HepG2 (cell line): Measurements from ENCODE around the gene B3GNT9. TPM values are rescaled to one million over a fixed set of nuclear protein-coding genes. Genes with fewer than 3 reads are reported as not detected.
A peak's percentile ranks its signal among the peaks of the same experiment; 100 is the strongest.

ENCODE experiments used
- AGO2 ChIP-seq: fragments of 200-400 bp; formaldehyde crosslinking; optimal IDR thresholded peaks from 2 replicates; pipeline ENCODE3; 2017; ENCODE audit warnings: mild to moderate bottlenecking, low read depth, low read length, moderate library complexity
- CAMTA2 ChIP-seq: sonication (generic); formaldehyde crosslinking; IDR thresholded peaks from 2 replicates; pipeline ENCODE4 v1.4.0; 2020; ENCODE audit warnings: mild to moderate bottlenecking, missing genetic modification reagents, borderline replicate concordance
- DDIT3 ChIP-seq: sonication (generic); formaldehyde crosslinking; IDR thresholded peaks from 2 replicates; pipeline ENCODE4 v1.4.0; 2020; ENCODE audit warnings: mild to moderate bottlenecking, missing genetic modification reagents
- HOXA5 ChIP-seq: sonication (generic); formaldehyde crosslinking; IDR thresholded peaks from 2 replicates; pipeline ENCODE4 v1.4.0; 2020; ENCODE audit warnings: missing genetic modification reagents
- MEIS1 ChIP-seq: sonication (generic); formaldehyde crosslinking; IDR thresholded peaks from 2 replicates; pipeline ENCODE4 v1.9.0; 2021; ENCODE audit warnings: mild to moderate bottlenecking, missing genetic modification reagents, moderate library complexity, borderline replicate concordance
- MTERF4 ChIP-seq: sonication (generic); formaldehyde crosslinking; IDR thresholded peaks from 2 replicates; pipeline ENCODE4 v1.8.0; 2023; ENCODE audit warnings: mild to moderate bottlenecking, missing genetic modification reagents
- MZF1 ChIP-seq: sonication (generic); formaldehyde crosslinking; IDR thresholded peaks from 2 replicates; pipeline ENCODE4 v1.8.1; 2023; ENCODE audit warnings: mild to moderate bottlenecking, missing genetic modification reagents, borderline replicate concordance
- NFIB ChIP-seq: sonication (generic); formaldehyde crosslinking; IDR thresholded peaks from 2 replicates; pipeline ENCODE4 v1.9.0; 2021; ENCODE audit warnings: missing genetic modification reagents, mild to moderate bottlenecking, borderline replicate concordance
- NONO ChIP-seq, 2 experiments: fragments of 450-650 bp in 1 of 2; sonication (generic) in 1 of 2; formaldehyde crosslinking in 1 of 2; IDR thresholded peaks in 1 of 2; conservative IDR thresholded peaks in 1 of 2; 2 replicates each; pipeline versions ENCODE4 v1.6.1 to v1.8.0; 2017 to 2022; ENCODE audit warnings: mild to moderate bottlenecking in 1 of 2, missing genetic modification reagents in 1 of 2, moderate library complexity in 1 of 2
- POGZ ChIP-seq: sonication (generic); formaldehyde crosslinking; IDR thresholded peaks from 2 replicates; pipeline ENCODE4 v1.4.0; 2020; ENCODE audit warnings: mild to moderate bottlenecking, missing genetic modification reagents
- PPARG ChIP-seq: conservative IDR thresholded peaks from 2 replicates; pipeline ENCODE4 v1.6.1; 2016; ENCODE audit warnings: missing biosample characterization, missing genetic modification reagents
- RXRA ChIP-seq: sonication (generic); formaldehyde crosslinking; IDR thresholded peaks from 2 replicates; pipeline ENCODE4 v1.5.1; 2020; ENCODE audit warnings: missing genetic modification reagents
- SMARCC2 ChIP-seq: fragments of 450-650 bp; IDR thresholded peaks from 2 replicates; pipeline ENCODE4 v1.6.1; 2017; ENCODE audit warnings: antibody characterized with exemption, mild to moderate bottlenecking
- SNAPC2 ChIP-seq: sonication (generic); formaldehyde crosslinking; IDR thresholded peaks from 2 replicates; pipeline ENCODE4 v1.8.1; 2022; ENCODE audit warnings: mild to moderate bottlenecking, missing genetic modification reagents
- SRSF1 ChIP-seq: fragments of 200-400 bp; formaldehyde crosslinking; optimal IDR thresholded peaks from 2 replicates; pipeline ENCODE3; 2017; ENCODE audit warnings: mild to moderate bottlenecking, low read depth, low read length, moderate library complexity
- THAP11 ChIP-seq: IDR thresholded peaks from 2 replicates; pipeline ENCODE4 v1.6.1; 2016; ENCODE audit warnings: missing biosample characterization, missing genetic modification reagents
- ZBTB49 ChIP-seq: sonication (generic); formaldehyde crosslinking; IDR thresholded peaks from 2 replicates; pipeline ENCODE4 v1.4.0; 2020; ENCODE audit warnings: missing genetic modification reagents, borderline replicate concordance
- ZC3H13 ChIP-seq: sonication (generic); formaldehyde crosslinking; IDR thresholded peaks from 2 replicates; pipeline ENCODE4 v1.8.1; 2023; ENCODE audit warnings: mild to moderate bottlenecking, missing genetic modification reagents, moderate library complexity
- ZFX ChIP-seq: sonication (generic); formaldehyde crosslinking; IDR thresholded peaks from 2 replicates; pipeline ENCODE4 v1.4.0; 2020; ENCODE audit warnings: mild to moderate bottlenecking, low read depth, missing genetic modification reagents, moderate library complexity
- ZNF350 ChIP-seq: sonication (generic); formaldehyde crosslinking; IDR thresholded peaks from 2 replicates; pipeline ENCODE4 v1.4.0; 2020; ENCODE audit warnings: mild to moderate bottlenecking, low read depth, missing genetic modification reagents, borderline replicate concordance
- ZNF383 ChIP-seq: sonication (generic); formaldehyde crosslinking; IDR thresholded peaks from 2 replicates; pipeline ENCODE4 v1.4.0; 2020; ENCODE audit warnings: missing genetic modification reagents, mild to moderate bottlenecking, borderline replicate concordance
- ZNF484 ChIP-seq: sonication (generic); formaldehyde crosslinking; IDR thresholded peaks from 2 replicates; pipeline ENCODE4 v1.5.1; 2020; ENCODE audit warnings: mild to moderate bottlenecking, low read depth, missing genetic modification reagents, borderline replicate concordance
- ZNF660 ChIP-seq: sonication (generic); formaldehyde crosslinking; IDR thresholded peaks from 2 replicates; pipeline ENCODE4 v1.5.1; 2020; ENCODE audit warnings: mild to moderate bottlenecking, low read depth, missing genetic modification reagents, borderline replicate concordance
- ZNF740 ChIP-seq: sonication (generic); formaldehyde crosslinking; IDR thresholded peaks from 2 replicates; pipeline ENCODE4 v1.4.0; 2020; ENCODE audit warnings: missing genetic modification reagents
- ZNF781 ChIP-seq: sonication (generic); formaldehyde crosslinking; IDR thresholded peaks from 2 replicates; pipeline ENCODE4 v1.5.1; 2020; ENCODE audit warnings: borderline replicate concordance, mild to moderate bottlenecking, missing genetic modification reagents; ENCODE audit errors: not compliant biosample characterization
- ZSCAN29 ChIP-seq: sonication (generic); formaldehyde crosslinking; conservative IDR thresholded peaks from 2 replicates; pipeline ENCODE4 v1.4.0; 2020; ENCODE audit warnings: mild to moderate bottlenecking, missing genetic modification reagents
- polyA plus RNA-seq, 8 experiments: library from polyadenylated mRNA; depleted of rRNA in 3 of 8; stranded (reverse) in 7 of 8; unstranded in 1 of 8; fragments of >200 nt; fragmentation: Illumina TruSeq in 4 of 8; extraction: Trizol in 4 of 8; gene quantifications; 2 replicates each; pipeline versions ENCODE4 v1.2.1 to v1.2.3, GENCODE V29; 2011 to 2016; ENCODE audit warnings: low read depth in 4 of 8, missing spikeins in 1 of 8, mixed read lengths in 1 of 8; ENCODE audit not compliant: insufficient read depth in 1 of 8
- total RNA-seq, 5 experiments: library from RNA; depleted of rRNA; stranded (reverse); fragments of >200 nt; fragmentation: Illumina TruSeq; extraction: Trizol; gene quantifications; 2 replicates each; pipeline ENCODE4 v1.2.3, GENCODE V29; 2016; ENCODE audit warnings: low read depth in 1 of 5

The B3GNT9 gene
- total and polyA plus RNA-seq, 2 of the 13 experiments (the other 11 are each of a cell fraction or from before 2014, with no cell fraction given): 1.5 to 3.1 TPM

- peak; percentile 69 for TF ChIP-seq POGZ (CRISPR knock-in tag)
- peak; percentile 95 for TF ChIP-seq MTERF4
- TF ChIP-seq ZSCAN29: peak; percentile 84; the same call in 1 of the 2 replicates
- TF ChIP-seq ZNF781: peak; percentile 6
- TF ChIP-seq PPARG (CRISPR knock-in tag): peak; percentile 78
- TF ChIP-seq ZC3H13 (CRISPR knock-in tag): peak; percentile 93
- TF ChIP-seq ZNF484: no peak; the same call in 1 of the 2 replicates
- peak; percentile 55 for TF ChIP-seq HOXA5
- TF ChIP-seq NFIB (CRISPR knock-in tag): no peak
- peak; percentile 76; the same call in 1 of the 2 replicates for TF ChIP-seq MZF1
- TF ChIP-seq MEIS1 (CRISPR knock-in tag): peak; percentile 38; the same call in 1 of the 2 replicates
- peak; percentile 99 for TF ChIP-seq ZFX (CRISPR knock-in tag)
- TF ChIP-seq THAP11 (CRISPR knock-in tag): peak; percentile 93
- no peak for TF ChIP-seq NONO (IDR thresholded peaks at IDR 0.05)
- peak; percentile 94 for TF ChIP-seq NONO (CRISPR knock-in tag; conservative IDR thresholded peaks at IDR 0.05)
- no peak for TF ChIP-seq ZNF660 (CRISPR knock-in tag)
- TF ChIP-seq ZNF383: peak; percentile 18; the same call in 1 of the 2 replicates
- TF ChIP-seq DDIT3 (CRISPR knock-in tag): no peak
- peak; percentile 84 for TF ChIP-seq ZNF350 (CRISPR knock-in tag)
- TF ChIP-seq AGO2: peak; percentile 87
- 0 out of 2 replicates have a peak, but pooled peaks have one; percentile 50 for TF ChIP-seq SNAPC2 (CRISPR knock-in tag)
- no peak for TF ChIP-seq SMARCC2
- TF ChIP-seq ZNF740 (CRISPR knock-in tag): no peak
- no peak for TF ChIP-seq ZBTB49 (CRISPR knock-in tag)
- peak; percentile 91; the same call in 1 of the 2 replicates for TF ChIP-seq CAMTA2 (CRISPR knock-in tag)
- TF ChIP-seq SRSF1: no peak
- TF ChIP-seq RXRA (CRISPR knock-in tag): peak; percentile 98
Measured at GRCh38 chr16:67109407-67110135, 41.2 kb downstream of the B3GNT9 start, which contains the start of gene PHAF1 (continued).
